Astrocyte (in vitro differentiated cells and primary cell): ENCODE data around the gene LDLRAD4. TPM values are rescaled to one million over a fixed set of nuclear protein-coding genes. Genes with fewer than 3 reads are reported as not detected.

Experiments
- DNase-seq: peaks from one replicate; pipeline ENCODE4 v3.0.0-alpha.2; 2010; ENCODE audit warnings: low read depth
- FAIRE-seq: peaks from 2 replicates; lab custom pipeline; 2011; peaks lifted over from hg19 to GRCh38; lab: Jason Lieb, UNC
- H2AFZ ChIP-seq: 2 replicates; pipeline ENCODE4 v1.6.0; 2012; ENCODE audit warnings: low read depth, low read length, inconsistent platforms
- H3K27ac ChIP-seq: 2 replicates; pipeline ENCODE4 v1.5.1; 2011; ENCODE audit warnings: low read depth, low read length, inconsistent platforms
- H3K27me3 ChIP-seq: 2 replicates; pipeline ENCODE4 v1.6.0; 2011; ENCODE audit warnings: low read length, inconsistent platforms; ENCODE audit not compliant: insufficient read depth
- H3K36me3 ChIP-seq: 2 replicates; pipeline ENCODE4 v1.5.1; 2011; ENCODE audit warnings: low read length, inconsistent platforms; ENCODE audit not compliant: insufficient read depth
- H3K4me1 ChIP-seq: 2 replicates; pipeline ENCODE4 v1.5.1; 2011; ENCODE audit warnings: low read length, inconsistent platforms; ENCODE audit not compliant: insufficient read depth
- H3K4me2 ChIP-seq: 2 replicates; pipeline ENCODE4 v1.6.0; 2012; ENCODE audit warnings: low read length, inconsistent platforms
- H3K4me3 ChIP-seq: 2 replicates; pipeline ENCODE4 v1.5.1; 2011; ENCODE audit warnings: low read depth, mild to moderate bottlenecking, low read length, inconsistent platforms; ENCODE audit not compliant: insufficient read depth
- H3K79me2 ChIP-seq: 2 replicates; pipeline ENCODE4 v1.6.0; 2012; ENCODE audit warnings: mild to moderate bottlenecking, low read length, inconsistent platforms; ENCODE audit not compliant: insufficient read depth
- H3K9ac ChIP-seq: 2 replicates; pipeline ENCODE4 v1.6.0; 2012; ENCODE audit warnings: mild to moderate bottlenecking, low read length, inconsistent platforms
- H3K9me3 ChIP-seq: 2 replicates; pipeline ENCODE4 v1.5.1; 2012; ENCODE audit warnings: low read depth, mild to moderate bottlenecking, low read length, inconsistent platforms; ENCODE audit not compliant: insufficient read depth
- H4K20me1 ChIP-seq: 2 replicates; pipeline ENCODE4 v1.6.0; 2012; ENCODE audit warnings: low read length, inconsistent platforms; ENCODE audit not compliant: insufficient read depth
- H3K27ac Mint-ChIP-seq: one replicate; pipeline ENCODE4 v1.8.0; 2021; ENCODE audit warnings: mild to moderate bottlenecking, mixed read lengths; ENCODE audit not compliant: unreplicated experiment
- H3K27me3 Mint-ChIP-seq: one replicate; pipeline ENCODE4 v1.8.0; 2021; ENCODE audit warnings: low read depth, mixed read lengths; ENCODE audit not compliant: unreplicated experiment
- H3K36me3 Mint-ChIP-seq: one replicate; pipeline ENCODE4 v1.8.0; 2021; ENCODE audit warnings: low read depth, mixed read lengths; ENCODE audit not compliant: unreplicated experiment
- H3K4me1 Mint-ChIP-seq: one replicate; pipeline ENCODE4 v1.8.0; 2021; ENCODE audit warnings: low read depth, mixed read lengths; ENCODE audit not compliant: unreplicated experiment
- H3K4me3 Mint-ChIP-seq: one replicate; pipeline ENCODE4 v1.8.0; 2021; ENCODE audit warnings: mild to moderate bottlenecking, moderate library complexity, mixed read lengths; ENCODE audit not compliant: unreplicated experiment
- H3K9me3 Mint-ChIP-seq: one replicate; pipeline ENCODE4 v1.8.0; 2021; ENCODE audit warnings: mild to moderate bottlenecking, mixed read lengths; ENCODE audit not compliant: unreplicated experiment
- EZH2 ChIP-seq: IDR thresholded peaks from 2 replicates; pipeline ENCODE4 v1.6.1; 2012; ENCODE audit warnings: mild to moderate bottlenecking, low read length, inconsistent platforms; ENCODE audit not compliant: insufficient read depth
- total RNA-seq: library from RNA; stranded (reverse); gene quantifications from 2 replicates; pipeline ENCODE4 v1.2.1, GENCODE V29; 2021
- TF ChIP-seq, protein P1 (sequence below): IDR thresholded peaks from 2 replicates; pipeline ENCODE4 v1.5.1; 2011; ENCODE audit warnings: low read depth, mild to moderate bottlenecking, inconsistent platforms, low read length, moderate library complexity; ENCODE audit not compliant: insufficient read depth

Gene LDLRAD4
- total RNA-seq, 1 donor from 2014 or later = 26.0 TPM

DNA sequence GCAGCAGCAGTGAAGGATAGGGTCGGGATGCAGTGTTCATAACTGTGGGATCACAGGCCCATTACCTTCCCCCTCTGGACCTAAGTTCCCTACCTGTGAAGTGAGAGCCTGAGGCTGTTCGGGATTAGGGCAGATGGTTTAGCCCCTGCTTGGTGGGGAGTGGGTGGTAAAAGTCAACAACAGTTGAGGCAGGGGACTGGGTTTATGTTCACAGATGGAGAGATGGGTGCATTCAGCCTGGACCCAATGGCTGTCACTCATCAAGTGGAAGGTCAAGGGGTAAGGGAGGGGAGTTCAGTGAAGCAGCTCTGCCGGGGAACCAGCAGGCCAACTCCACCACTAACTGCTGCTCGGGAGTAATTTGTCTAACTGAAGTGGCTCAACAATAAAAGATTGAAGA, 327.4 kb downstream of the LDLRAD4 start:
- H3K4me3 ChIP-seq = no peak overlapping the region
- H3K4me3 Mint-ChIP-seq = no peak overlapping the region
- H3K9me3 ChIP-seq = peaks cover 5% of the 10 kb centered on the region
- DNase-seq (no peak), FAIRE-seq (no peak)
- H3K27ac Mint-ChIP-seq = no peak overlapping the region
- peaks cover 2% of the 10 kb centered on the region for H3K27me3 ChIP-seq
- H3K79me2 ChIP-seq = no peaks in the 10 kb centered on the region
- no peak overlapping the region for H3K9ac ChIP-seq
- H3K4me1 ChIP-seq = no peaks in the 10 kb centered on the region
- H2AFZ ChIP-seq = no peak overlapping the region
- no peaks in the 10 kb centered on the region for H3K36me3 ChIP-seq
- peaks cover 5% of the 10 kb centered on the region for H3K4me1 Mint-ChIP-seq
- TF ChIP-seq, protein P1, sequence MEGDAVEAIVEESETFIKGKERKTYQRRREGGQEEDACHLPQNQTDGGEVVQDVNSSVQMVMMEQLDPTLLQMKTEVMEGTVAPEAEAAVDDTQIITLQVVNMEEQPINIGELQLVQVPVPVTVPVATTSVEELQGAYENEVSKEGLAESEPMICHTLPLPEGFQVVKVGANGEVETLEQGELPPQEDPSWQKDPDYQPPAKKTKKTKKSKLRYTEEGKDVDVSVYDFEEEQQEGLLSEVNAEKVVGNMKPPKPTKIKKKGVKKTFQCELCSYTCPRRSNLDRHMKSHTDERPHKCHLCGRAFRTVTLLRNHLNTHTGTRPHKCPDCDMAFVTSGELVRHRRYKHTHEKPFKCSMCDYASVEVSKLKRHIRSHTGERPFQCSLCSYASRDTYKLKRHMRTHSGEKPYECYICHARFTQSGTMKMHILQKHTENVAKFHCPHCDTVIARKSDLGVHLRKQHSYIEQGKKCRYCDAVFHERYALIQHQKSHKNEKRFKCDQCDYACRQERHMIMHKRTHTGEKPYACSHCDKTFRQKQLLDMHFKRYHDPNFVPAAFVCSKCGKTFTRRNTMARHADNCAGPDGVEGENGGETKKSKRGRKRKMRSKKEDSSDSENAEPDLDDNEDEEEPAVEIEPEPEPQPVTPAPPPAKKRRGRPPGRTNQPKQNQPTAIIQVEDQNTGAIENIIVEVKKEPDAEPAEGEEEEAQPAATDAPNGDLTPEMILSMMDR = no peak
- no peak for TF ChIP-seq EZH2
- peaks cover 10% of the 10 kb centered on the region for H3K27me3 Mint-ChIP-seq
- H4K20me1 ChIP-seq = no peaks in the 10 kb centered on the region
- H3K9me3 Mint-ChIP-seq = peaks cover 2% of the 10 kb centered on the region
- H3K27ac ChIP-seq = no peak overlapping the region
- H3K36me3 Mint-ChIP-seq = peaks cover 20% of the 10 kb centered on the region
- H3K4me2 ChIP-seq = no peak overlapping the region

- H3K4me3 Mint-ChIP-seq = no peak overlapping the region
- Histone ChIP-seq H3K9me3 (peaks cover 5% of the 10 kb centered on the region), H3K4me2 (no peak overlapping the region), H2AFZ (no peak overlapping the region), H3K4me1 (no peaks in the 10 kb centered on the region), H4K20me1 (no peaks in the 10 kb centered on the region), H3K4me3 (no peak overlapping the region), H3K79me2 (no peaks in the 10 kb centered on the region), H3K27ac (no peak overlapping the region), H3K27me3 (peaks cover 2% of the 10 kb centered on the region), H3K9ac (no peak overlapping the region), H3K36me3 (no peaks in the 10 kb centered on the region)
- FAIRE-seq (no peak), DNase-seq (no peak)
- peaks cover 17% of the 10 kb centered on the region for H3K27me3 Mint-ChIP-seq
- H3K36me3 Mint-ChIP-seq = peaks cover 27% of the 10 kb centered on the region
- H3K4me1 Mint-ChIP-seq = peaks cover 5% of the 10 kb centered on the region
- H3K9me3 Mint-ChIP-seq = peaks cover 5% of the 10 kb centered on the region
- no peak overlapping the region for H3K27ac Mint-ChIP-seq
- TF ChIP-seq EZH2 = no peak
- TF ChIP-seq, protein P1 = no peak
Observed at GRCh38 chr18:13546638-13547037, 328.1 kb downstream of the LDLRAD4 start.

DNA sequence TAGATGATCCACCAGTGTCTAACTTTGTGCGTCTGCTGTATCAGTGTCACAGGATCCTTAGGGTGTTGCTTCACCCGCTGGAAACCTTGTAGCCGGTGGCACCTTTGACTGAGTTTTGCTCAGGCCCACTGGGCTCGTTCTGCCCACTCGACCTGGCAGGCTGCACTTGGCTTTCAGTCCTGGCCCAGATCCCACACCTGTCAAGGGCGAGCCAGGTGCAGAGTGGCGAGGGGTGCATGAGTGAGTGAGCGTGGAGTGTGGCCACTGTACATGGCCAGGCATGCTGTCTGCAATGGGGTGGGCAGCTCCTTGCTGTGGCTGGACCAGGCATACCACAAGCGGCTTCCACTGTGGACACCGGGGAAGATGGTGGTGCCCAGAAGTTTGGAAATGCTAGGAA, 328.8 kb downstream of the LDLRAD4 start:
- DNase-seq = no peak
- Histone ChIP-seq H3K9me3 (peaks cover 5% of the 10 kb centered on the region), H3K9ac (no peak overlapping the region), H3K4me2 (no peak overlapping the region), H3K36me3 (no peaks in the 10 kb centered on the region), H3K4me1 (no peaks in the 10 kb centered on the region), H4K20me1 (no peaks in the 10 kb centered on the region), H3K79me2 (no peaks in the 10 kb centered on the region), H3K27ac (no peak overlapping the region), H3K4me3 (no peak overlapping the region), H3K27me3 (peaks cover 2% of the 10 kb centered on the region), H2AFZ (no peak overlapping the region)
- TF ChIP-seq, protein P1 = no peak
- TF ChIP-seq EZH2 = no peak
- no peak for FAIRE-seq
- H3K4me3 Mint-ChIP-seq = no peak overlapping the region
- H3K9me3 Mint-ChIP-seq = peaks cover 5% of the 10 kb centered on the region
- no peak overlapping the region for H3K27ac Mint-ChIP-seq
- H3K36me3 Mint-ChIP-seq = peaks cover 26% of the 10 kb centered on the region
- peaks cover 18% of the 10 kb centered on the region for H3K27me3 Mint-ChIP-seq
- peaks cover 2% of the 10 kb centered on the region for H3K4me1 Mint-ChIP-seq
